ENCODE results near the gene PDE6A. TPM values are rescaled to one million over a fixed set of nuclear protein-coding genes. Genes with fewer than 3 reads are reported as not detected.

The PDE6A gene
- total RNA-seq, 1 experiment from 2014 or later = not detected

DNA sequence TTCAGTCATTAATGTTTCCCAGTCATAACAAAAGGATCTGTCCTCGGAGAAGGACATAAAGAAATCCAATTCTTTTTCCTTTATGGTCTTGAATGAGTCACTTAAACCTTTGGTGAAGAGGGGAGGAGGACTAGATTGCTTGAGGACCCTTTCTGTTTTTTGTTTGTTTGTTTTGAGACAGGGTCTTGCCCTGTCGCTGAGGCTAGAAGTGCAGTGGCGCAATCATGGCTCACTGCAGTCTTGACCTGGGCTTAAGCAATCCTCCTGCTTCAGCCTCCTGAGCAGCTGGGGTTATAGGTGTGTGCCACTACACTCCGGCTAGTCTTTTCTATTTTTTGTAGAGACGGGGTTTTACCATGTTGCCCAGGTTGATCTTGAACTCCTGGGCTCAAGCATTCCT is 43.5 kb upstream of the PDE6A start:
- no peak overlapping the region for H3K4me2 ChIP-seq (ENCODE audit: insufficient read depth, insufficient read length, low read length)
- H2AFZ ChIP-seq (ENCODE audit: low read length) = no peak overlapping the region
- no peaks in the 10 kb centered on the region for H3K27me3 ChIP-seq (ENCODE audit: insufficient read depth, low read length)

More for the DNA sequence above, 43.5 kb upstream of the PDE6A start:
- Histone ChIP-seq H3K18ac (ENCODE audit: insufficient read length, low read depth, low read length) (no peak overlapping the region), H3K9ac (ENCODE audit: extremely low read depth, insufficient read length, low read length) (no peak overlapping the region), H3K79me2 (ENCODE audit: insufficient read depth, low read length) (no peaks in the 10 kb centered on the region), H3K79me1 (ENCODE audit: insufficient read depth, low read depth, low read length, poor library complexity, severe bottlenecking) (no peaks in the 10 kb centered on the region), H4K5ac (ENCODE audit: insufficient read length, low read depth, low read length) (no peak overlapping the region), H4K20me1 (ENCODE audit: control insufficient read depth, insufficient read depth, insufficient read length) (no peaks in the 10 kb centered on the region), H3K14ac (ENCODE audit: insufficient read depth, low read length) (no peak overlapping the region), H4K91ac (ENCODE audit: insufficient read length, low read depth, low read length) (no peak overlapping the region), H3K23me2 (ENCODE audit: insufficient read length, low read depth, low read length, poor library complexity, severe bottlenecking) (no peaks in the 10 kb centered on the region), H2BK5ac (ENCODE audit: insufficient read length, low read length) (no peak overlapping the region), H3T11ph (ENCODE audit: low read length) (no peak overlapping the region), H2BK20ac (ENCODE audit: low read depth, low read length, poor library complexity, severe bottlenecking) (no peak overlapping the region), H3K56ac (ENCODE audit: insufficient read length, low read depth, low read length) (no peak overlapping the region), H2AK5ac (ENCODE audit: insufficient read length, low read length) (no peak overlapping the region), H2BK12ac (ENCODE audit: insufficient read length, low read depth, low read length) (no peak overlapping the region), H3K27ac (ENCODE audit: insufficient read length, low read depth, low read length) (no peak overlapping the region), H4K8ac (replicated peaks; ENCODE audit: insufficient read length, low read depth, low read length) (no peak overlapping the region), H2BK15ac (ENCODE audit: low read depth, low read length) (no peak overlapping the region), H2BK120ac (ENCODE audit: low read depth, low read length, poor library complexity, severe bottlenecking) (no peak overlapping the region), H3K23ac (ENCODE audit: insufficient read length, low read depth, low read length) (no peak overlapping the region), H3K4ac (ENCODE audit: low read depth, low read length) (no peak overlapping the region), H3K4me1 (ENCODE audit: insufficient read depth, low read length) (no peaks in the 10 kb centered on the region), H3K9me3 (ENCODE audit: control insufficient read depth, low read depth, low read length) (no peaks in the 10 kb centered on the region)
- no peak for DNase-seq
- H3K27me3 Mint-ChIP-seq (ENCODE audit: low read depth) = no peaks in the 10 kb centered on the region
- TF ChIP-seq, protein P1, sequence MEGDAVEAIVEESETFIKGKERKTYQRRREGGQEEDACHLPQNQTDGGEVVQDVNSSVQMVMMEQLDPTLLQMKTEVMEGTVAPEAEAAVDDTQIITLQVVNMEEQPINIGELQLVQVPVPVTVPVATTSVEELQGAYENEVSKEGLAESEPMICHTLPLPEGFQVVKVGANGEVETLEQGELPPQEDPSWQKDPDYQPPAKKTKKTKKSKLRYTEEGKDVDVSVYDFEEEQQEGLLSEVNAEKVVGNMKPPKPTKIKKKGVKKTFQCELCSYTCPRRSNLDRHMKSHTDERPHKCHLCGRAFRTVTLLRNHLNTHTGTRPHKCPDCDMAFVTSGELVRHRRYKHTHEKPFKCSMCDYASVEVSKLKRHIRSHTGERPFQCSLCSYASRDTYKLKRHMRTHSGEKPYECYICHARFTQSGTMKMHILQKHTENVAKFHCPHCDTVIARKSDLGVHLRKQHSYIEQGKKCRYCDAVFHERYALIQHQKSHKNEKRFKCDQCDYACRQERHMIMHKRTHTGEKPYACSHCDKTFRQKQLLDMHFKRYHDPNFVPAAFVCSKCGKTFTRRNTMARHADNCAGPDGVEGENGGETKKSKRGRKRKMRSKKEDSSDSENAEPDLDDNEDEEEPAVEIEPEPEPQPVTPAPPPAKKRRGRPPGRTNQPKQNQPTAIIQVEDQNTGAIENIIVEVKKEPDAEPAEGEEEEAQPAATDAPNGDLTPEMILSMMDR (conservative IDR thresholded peaks at IDR 0.05) = no peak
- H3K4me1 Mint-ChIP-seq = peaks cover 0 to 2% of the 10 kb centered on the region in 2 experiments; a peak in 1 of 4 replicates
- H3K36me3 Mint-ChIP-seq (ENCODE audit: insufficient read depth in 1 of 3, low read depth in 3 of 3) = no peaks in the 10 kb centered on the region
- H3K27ac Mint-ChIP-seq = no peak overlapping the region
- H3K4me3 Mint-ChIP-seq = no peak overlapping the region
- no peaks in the 10 kb centered on the region for H3K9me3 Mint-ChIP-seq
- no CpG with 5 or more reads among the region's 5 CpGs for WGBS (ENCODE audit: extremely low coverage, insufficient read length, low lambda C conversion rate)
